Osteoblast (primary cell): Measurements from ENCODE around the gene ZDHHC11B. TPM values are rescaled to one million over a fixed set of nuclear protein-coding genes. Genes with fewer than 3 reads are reported as not detected.
"Not testable (repeated sequence)": the region's sequence is repeated elsewhere in the genome, so short reads cannot be mapped to it uniquely, and the experiment has no call there.

ENCODE experiments used
- DNase-seq: peaks from one replicate; pipeline ENCODE4 v3.0.0; 2011; ENCODE audit warnings: low spot score, mixed read lengths; ENCODE audit not compliant: insufficient read length; ENCODE audit errors: missing footprints
- H2AFZ ChIP-seq: 2 replicates; pipeline ENCODE4 v1.6.0; 2011; ENCODE audit warnings: mild to moderate bottlenecking, low read length
- H3K27ac ChIP-seq: 2 replicates; pipeline ENCODE4 v1.5.1; 2011; ENCODE audit warnings: mild to moderate bottlenecking, low read depth, low read length, moderate library complexity
- H3K27me3 ChIP-seq: 2 replicates; pipeline ENCODE4 v1.6.0; 2012; ENCODE audit warnings: mild to moderate bottlenecking, control low read depth, inconsistent platforms, low read length, moderate library complexity; ENCODE audit not compliant: insufficient read depth
- H3K36me3 ChIP-seq: 2 replicates; pipeline ENCODE4 v1.5.1; 2011; ENCODE audit warnings: mild to moderate bottlenecking, low read length, control low read depth, moderate library complexity; ENCODE audit not compliant: insufficient read depth
- H3K4me1 ChIP-seq: 2 replicates; pipeline ENCODE4 v1.5.1; 2011; ENCODE audit warnings: mild to moderate bottlenecking, low read length, control low read depth, moderate library complexity; ENCODE audit not compliant: insufficient read depth
- H3K4me2 ChIP-seq: 2 replicates; pipeline ENCODE4 v1.6.0; 2011; ENCODE audit warnings: mild to moderate bottlenecking, low read length; ENCODE audit not compliant: insufficient read depth
- H3K4me3 ChIP-seq: fragments of 200-600 bp; sonication (generic); 3 replicates; pipeline ENCODE4 v1.5.1; 2012; ENCODE audit warnings: mild to moderate bottlenecking, low read length, inconsistent platforms; ENCODE audit not compliant: insufficient read depth
- H3K79me2 ChIP-seq: 2 replicates; pipeline ENCODE4 v1.6.0; 2012; ENCODE audit warnings: mild to moderate bottlenecking, low read length, control low read depth, inconsistent platforms; ENCODE audit not compliant: insufficient read depth
- H3K9me3 ChIP-seq: 2 replicates; pipeline ENCODE4 v1.5.1; 2011; ENCODE audit warnings: low read depth, low read length, control low read depth
- H4K20me1 ChIP-seq: 2 replicates; pipeline ENCODE4 v1.6.0; 2012; ENCODE audit warnings: mild to moderate bottlenecking, low read length, control low read depth; ENCODE audit not compliant: insufficient read depth
- CTCF ChIP-seq: IDR thresholded peaks from 2 replicates; pipeline ENCODE4 v1.5.1; 2011; ENCODE audit warnings: mild to moderate bottlenecking, low read depth, low read length, moderate library complexity; ENCODE audit errors: extremely low read depth
- total RNA-seq: library from RNA; depleted of rRNA; stranded (reverse); fragments of >200 nt; gene quantifications from 2 replicates; pipeline ENCODE4 v1.2.3, GENCODE V29; 2012

Gene ZDHHC11B
- total RNA-seq, 1 donor, result not detected

GRCh38 chr5:727087-727486 lies 57.4 kb downstream of the ZDHHC11B start:
- H4K20me1 ChIP-seq, H3K36me3 ChIP-seq, H3K9me3 ChIP-seq, H3K4me2 ChIP-seq, H3K4me3 ChIP-seq, H3K27me3 ChIP-seq, H3K79me2 ChIP-seq, DNase-seq, H2AFZ ChIP-seq, H3K4me1 ChIP-seq, H3K27ac ChIP-seq: not testable (repeated sequence)

GRCh38 chr5:723865-724264 lies 60.7 kb downstream of the ZDHHC11B start:
- not testable (repeated sequence) for H3K9me3 ChIP-seq, H3K4me1 ChIP-seq, H3K36me3 ChIP-seq, H3K27ac ChIP-seq, H2AFZ ChIP-seq, H3K4me3 ChIP-seq, H4K20me1 ChIP-seq, H3K27me3 ChIP-seq, DNase-seq, H3K4me2 ChIP-seq, H3K79me2 ChIP-seq

- H3K27ac ChIP-seq, H3K4me3 ChIP-seq, H3K36me3 ChIP-seq, H4K20me1 ChIP-seq, DNase-seq, H2AFZ ChIP-seq, H3K4me2 ChIP-seq, H3K9me3 ChIP-seq, H3K4me1 ChIP-seq, H3K27me3 ChIP-seq, H3K79me2 ChIP-seq: not testable (repeated sequence)
These were observed 61.2 kb downstream of the ZDHHC11B start for GRCh38 chr5:723309-723708.

- H3K4me2 ChIP-seq, H3K4me3 ChIP-seq, H4K20me1 ChIP-seq, H3K27ac ChIP-seq, H3K36me3 ChIP-seq, H3K4me1 ChIP-seq, H3K27me3 ChIP-seq, H3K79me2 ChIP-seq, H3K9me3 ChIP-seq, H2AFZ ChIP-seq, DNase-seq: not testable (repeated sequence)
These were observed 65.2 kb downstream of the ZDHHC11B start for GRCh38 chr5:719379-719778.

GRCh38 chr5:717143-717542 lies 67.4 kb downstream of the ZDHHC11B start:
- Histone ChIP-seq H3K9me3 (no peaks in the 10 kb centered on the region), H3K4me1 (no peaks in the 10 kb centered on the region), H3K4me2 (no peak overlapping the region), H3K27ac (no peak overlapping the region), H3K27me3 (peaks cover 2% of the 10 kb centered on the region), H3K4me3 (no peak overlapping the region), H4K20me1 (no peaks in the 10 kb centered on the region), H2AFZ (no peak overlapping the region), H3K79me2 (no peaks in the 10 kb centered on the region), H3K36me3 (no peaks in the 10 kb centered on the region)
- DNase-seq, result no peak
- TF ChIP-seq CTCF, result no peak

GRCh38 chr5:716740-717139 lies 67.8 kb downstream of the ZDHHC11B start:
- H3K9me3 ChIP-seq, H4K20me1 ChIP-seq, H3K79me2 ChIP-seq, H2AFZ ChIP-seq, H3K4me1 ChIP-seq, H3K36me3 ChIP-seq, H3K27me3 ChIP-seq, H3K27ac ChIP-seq, H3K4me2 ChIP-seq, DNase-seq, H3K4me3 ChIP-seq: not testable (repeated sequence)

- H3K4me2 ChIP-seq, H3K36me3 ChIP-seq, H3K4me3 ChIP-seq, H3K4me1 ChIP-seq, H2AFZ ChIP-seq, H3K9me3 ChIP-seq, DNase-seq, H3K27me3 ChIP-seq, H4K20me1 ChIP-seq, H3K27ac ChIP-seq, H3K79me2 ChIP-seq: not testable (repeated sequence)
These were observed 68.9 kb downstream of the ZDHHC11B start for GRCh38 chr5:715636-716035.

- not testable (repeated sequence) for H3K79me2 ChIP-seq, H3K4me1 ChIP-seq, H3K27ac ChIP-seq, H3K4me3 ChIP-seq, H3K9me3 ChIP-seq, H3K36me3 ChIP-seq, H4K20me1 ChIP-seq, H3K4me2 ChIP-seq, H2AFZ ChIP-seq, DNase-seq, H3K27me3 ChIP-seq
These were observed 70.1 kb downstream of the ZDHHC11B start for GRCh38 chr5:714215-715118.
